HG02943 (cell line): ENCODE measurements around the gene TMEM18.

Source experiments
- ATAC-seq: cut with Tn5 transposase; IDR thresholded peaks from one replicate; pipeline ENCODE4 v1.9.1; 2021; ENCODE audit warnings: mild to moderate bottlenecking, low read depth, moderate library complexity; ENCODE audit not compliant: unreplicated experiment

TMEM18 gene

DNA sequence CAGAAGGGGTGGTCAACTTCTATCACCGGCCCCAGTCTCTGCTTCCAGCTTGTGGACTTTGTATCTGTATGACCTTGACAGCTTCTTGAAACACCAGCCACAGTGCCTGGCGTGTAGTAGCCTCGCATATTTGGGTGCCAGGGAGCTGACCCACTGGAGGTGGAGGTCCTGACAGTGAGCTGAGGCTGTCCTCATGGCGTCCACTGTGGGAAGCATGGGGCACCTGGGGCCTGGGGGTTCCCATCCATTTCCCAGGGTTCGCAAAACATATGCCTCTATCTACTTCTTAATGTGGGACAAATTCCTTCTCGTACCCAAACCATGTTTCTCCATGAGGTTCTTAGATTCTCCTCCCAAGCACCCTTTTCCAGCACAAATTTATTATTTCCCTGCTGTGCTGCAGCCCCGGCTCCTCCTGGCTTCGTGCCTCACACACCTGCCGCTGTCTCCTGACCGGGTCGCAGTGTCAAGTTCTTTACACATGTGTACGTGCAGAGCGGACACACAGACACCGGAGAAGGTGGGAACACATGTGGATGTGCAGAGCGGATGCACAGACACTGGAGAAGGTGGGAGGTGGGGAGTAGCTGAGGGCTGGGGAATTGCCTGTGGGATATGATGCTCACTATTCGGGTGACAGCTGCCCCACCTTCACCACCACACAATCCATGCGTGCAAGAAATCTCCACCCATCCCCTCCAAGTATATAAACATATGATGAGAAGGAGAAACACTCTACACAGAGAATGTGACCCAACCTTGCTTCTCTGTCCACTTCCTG, 23.4 kb downstream of the TMEM18 start:
- no peak for ATAC-seq

DNA sequence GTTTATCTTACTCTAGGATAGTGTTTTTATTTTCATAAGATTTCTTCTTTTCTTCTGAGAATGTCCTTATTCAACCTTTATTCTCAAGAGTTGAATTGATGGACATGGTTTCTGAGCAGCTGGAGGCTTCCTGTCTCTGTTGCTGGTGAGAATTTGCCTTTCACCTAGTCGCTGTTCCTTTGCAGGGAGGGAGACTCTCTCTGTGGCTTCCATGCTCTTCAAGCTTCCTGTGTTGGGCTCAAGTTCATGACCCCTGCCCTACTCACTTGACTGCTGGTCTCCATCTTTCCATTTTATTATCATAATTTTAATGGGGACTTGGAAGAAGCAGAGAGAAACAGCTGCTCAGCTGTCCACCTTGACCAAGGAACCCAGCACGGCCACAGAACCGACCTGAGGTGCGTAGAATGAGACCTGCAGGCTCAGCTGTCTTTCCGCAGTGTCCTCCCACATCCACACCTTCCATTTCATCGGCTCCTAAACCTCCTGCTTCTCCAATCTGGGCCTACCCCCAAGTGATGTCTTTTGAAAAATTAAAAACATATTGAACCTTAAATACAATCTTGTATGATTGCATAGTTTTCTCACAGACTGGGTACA, 24.2 kb downstream of the TMEM18 start:
- ATAC-seq: no peak

GRCh38 chr2:651951-652373, 25.2 kb downstream of the TMEM18 start:
- ATAC-seq: no peak

DNA sequence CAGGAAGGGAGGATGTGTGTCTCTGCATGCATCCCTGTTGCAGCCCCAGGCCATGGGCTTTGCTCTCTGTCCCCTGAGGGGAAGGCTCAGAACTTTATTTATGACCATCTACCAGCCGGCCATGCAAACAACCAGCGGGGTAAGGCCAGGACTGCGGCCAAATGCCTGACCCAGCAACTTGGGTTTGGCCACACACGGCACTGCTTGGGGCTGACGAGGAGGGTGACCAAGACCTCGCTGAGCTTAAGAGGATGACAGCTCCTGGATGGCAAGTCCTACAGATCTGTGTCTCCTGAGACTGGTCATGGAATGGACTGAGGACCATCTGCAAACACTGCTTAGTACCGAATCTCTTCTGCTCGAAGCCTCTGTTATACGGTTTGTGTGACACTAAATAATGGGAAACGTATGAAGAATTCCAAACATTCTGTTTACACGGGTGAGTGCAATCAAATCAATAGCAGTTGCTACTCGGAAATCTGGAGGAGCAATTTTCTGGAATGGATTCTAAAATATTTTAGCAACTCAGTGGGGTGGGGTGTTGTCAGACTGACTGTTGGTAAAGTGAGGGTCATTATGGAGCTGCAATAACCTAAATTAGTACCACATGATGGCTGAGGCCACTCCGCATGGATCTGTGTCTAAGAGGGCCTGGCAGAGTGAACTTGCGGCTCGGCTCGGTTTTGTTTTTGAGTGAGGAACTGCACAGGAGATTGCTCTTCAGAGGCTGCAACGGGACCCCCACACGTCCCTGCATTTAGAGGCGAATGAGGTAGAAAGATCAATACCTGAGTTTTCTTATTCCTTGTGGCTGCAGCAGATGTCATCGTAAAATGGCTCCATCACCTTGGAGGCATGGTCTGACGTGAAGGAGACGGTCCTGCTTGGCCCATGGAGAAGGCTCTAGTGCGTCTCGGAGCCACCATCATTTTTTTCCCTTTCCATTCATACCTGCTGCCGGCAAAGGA, 26.6 kb downstream of the TMEM18 start:
- ATAC-seq: no peak

GRCh38 chr2:649426-650342, 27.5 kb downstream of the TMEM18 start:
- no peak for ATAC-seq

DNA sequence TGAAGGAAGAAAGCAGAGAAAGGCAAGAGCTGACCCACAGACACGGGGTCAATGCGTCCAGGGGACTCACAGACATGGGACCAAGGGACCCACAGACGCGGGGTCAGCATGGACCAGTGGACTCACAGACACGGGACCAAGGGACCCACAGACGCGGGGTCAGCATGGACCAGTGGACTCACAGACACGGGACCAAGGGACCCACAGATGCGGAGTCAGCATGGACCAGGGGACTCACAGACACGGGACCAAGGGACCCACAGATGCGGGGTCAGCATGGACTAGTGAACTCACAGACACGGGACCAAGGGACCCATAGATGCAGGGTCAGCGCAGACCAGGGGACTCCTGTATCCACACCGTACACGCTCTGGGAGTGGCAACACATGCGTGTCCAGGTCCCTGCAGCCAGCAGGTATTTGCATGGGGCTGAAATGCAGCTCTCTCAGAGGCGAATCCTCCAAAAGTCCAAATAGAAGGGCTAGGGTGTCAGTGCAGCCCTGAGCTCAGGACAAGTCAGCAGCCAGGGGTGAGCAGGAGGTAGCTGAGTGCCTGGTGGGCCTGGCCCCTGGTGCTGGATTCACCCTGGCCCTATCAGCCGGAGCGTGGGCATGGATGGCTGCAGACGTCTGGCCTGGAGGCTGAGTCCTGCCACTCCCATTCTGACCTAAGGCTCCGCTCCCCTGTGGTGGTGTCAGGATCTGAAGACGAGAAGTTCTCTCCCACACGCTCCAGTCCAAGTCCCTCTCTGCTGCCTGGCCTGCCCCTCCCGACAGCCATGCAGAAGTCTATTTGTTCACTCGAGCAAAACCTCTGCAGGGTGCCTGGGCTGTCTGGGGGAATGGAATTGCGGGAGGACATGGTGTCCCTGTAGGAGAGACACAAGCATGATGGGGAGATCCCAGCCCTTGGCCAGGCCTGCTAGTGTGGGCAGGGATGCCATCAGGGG, 28.5 kb downstream of the TMEM18 start:
- ATAC-seq: no peak

DNA sequence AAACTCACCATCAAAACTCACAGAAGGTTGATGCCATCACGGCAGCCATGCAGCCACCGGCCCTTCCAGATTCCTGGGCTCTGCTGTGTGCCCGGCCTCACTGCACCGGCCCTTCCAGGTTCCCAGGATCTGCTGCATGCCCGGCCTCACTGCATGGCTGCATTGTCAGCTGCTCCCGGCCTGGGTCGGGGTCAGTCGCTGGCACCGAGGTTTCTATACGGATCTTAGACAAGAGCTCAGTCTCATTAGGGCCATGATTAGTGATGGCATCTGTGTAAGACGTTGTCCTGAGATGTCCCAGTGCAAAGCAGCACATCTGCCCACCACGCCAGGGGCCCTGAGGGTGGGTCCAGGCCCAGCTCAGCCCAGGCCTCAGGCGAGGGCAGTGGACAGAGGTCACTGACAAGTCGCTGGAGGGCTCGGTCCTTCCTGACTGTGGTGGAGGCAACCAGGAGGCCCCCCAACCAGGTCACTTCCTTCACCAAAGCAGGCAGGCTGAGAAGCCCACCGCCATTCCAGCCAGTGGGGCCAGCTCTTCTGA, 29.4 kb downstream of the TMEM18 start:
- no peak for ATAC-seq

GRCh38 chr2:647003-647560, 30.1 kb downstream of the TMEM18 start:
- no peak for ATAC-seq

GRCh38 chr2:644871-645270, 32.3 kb downstream of the TMEM18 start:
- ATAC-seq: no peak

GRCh38 chr2:643761-644160, 33.4 kb downstream of the TMEM18 start:
- no peak for ATAC-seq

DNA sequence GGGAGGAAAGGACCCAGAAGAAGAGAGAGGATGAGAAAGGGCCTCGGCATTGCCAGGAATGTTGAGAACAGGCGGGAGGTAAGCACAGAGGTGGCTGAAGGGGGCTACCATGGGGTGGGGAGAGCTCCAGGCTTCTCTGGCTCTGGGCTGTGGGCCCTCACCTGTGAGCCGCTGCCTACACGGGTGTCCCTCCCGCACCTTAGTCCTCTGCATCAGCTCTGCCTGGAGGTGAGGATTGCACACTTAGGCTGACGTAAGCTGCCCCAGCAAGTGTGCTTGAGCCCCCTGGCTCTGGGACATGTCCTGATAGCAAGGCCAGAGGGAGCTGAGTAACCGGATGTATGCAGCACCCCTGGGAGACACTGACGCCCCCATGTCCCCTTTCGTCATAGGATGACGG, 33.9 kb downstream of the TMEM18 start:
- no peak for ATAC-seq

- ATAC-seq: no peak
Observed at GRCh38 chr2:641872-642815, 35.1 kb downstream of the TMEM18 start.

DNA sequence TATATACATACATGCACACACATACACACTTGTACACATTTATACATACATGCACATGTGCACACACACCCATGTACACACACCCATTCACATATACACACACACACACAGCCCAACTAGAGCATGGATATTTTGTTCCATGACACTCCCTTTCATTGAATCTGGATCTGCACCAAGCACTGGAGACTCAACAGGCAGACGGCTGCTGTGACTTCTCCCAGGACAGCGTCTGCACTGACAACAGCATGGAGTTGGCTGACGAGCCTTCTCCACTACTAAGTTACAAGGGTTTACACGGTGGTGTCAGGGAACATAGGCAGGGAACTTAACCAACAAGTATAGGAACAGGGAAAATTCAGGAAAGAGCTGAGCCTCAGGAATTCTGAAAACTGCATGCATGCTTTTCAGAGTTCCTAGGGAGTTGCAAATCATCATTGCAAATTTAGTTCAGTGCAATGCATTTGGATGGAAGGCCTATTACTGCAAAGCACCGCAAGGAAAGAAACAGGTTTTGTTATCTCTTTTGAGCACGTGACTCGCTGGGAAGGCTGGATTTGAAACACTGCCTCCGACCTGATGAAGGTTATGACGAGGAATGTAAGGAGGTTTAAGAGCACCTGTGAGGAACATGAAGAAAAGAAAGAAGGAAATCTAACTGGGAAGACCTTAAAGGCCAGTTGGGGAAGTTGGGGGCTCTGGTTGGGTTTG, 35.9 kb downstream of the TMEM18 start:
- ATAC-seq: no peak

DNA sequence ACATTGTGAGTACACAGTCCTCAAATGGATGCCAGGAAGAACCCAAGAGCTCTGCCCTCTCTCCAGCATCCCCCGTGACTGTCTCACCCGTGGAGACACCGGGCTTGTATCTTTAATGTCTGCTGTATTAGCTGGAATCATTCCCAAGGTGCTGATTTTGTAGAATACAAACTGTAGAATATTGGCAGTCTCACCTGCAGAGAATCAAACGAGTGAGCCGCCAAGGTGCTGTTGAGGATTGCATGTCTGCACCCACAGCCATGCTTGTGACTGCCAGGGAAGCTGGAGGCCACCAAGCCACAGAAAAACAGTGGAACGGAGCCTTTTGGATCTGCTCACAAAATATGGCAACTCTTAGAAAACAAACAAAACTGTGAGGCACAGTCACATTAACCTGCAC, 37.5 kb downstream of the TMEM18 start:
- ATAC-seq: no peak

GRCh38 chr2:637804-638203, 39.4 kb downstream of the TMEM18 start:
- ATAC-seq: no peak

- no peak for ATAC-seq
Observed at GRCh38 chr2:637406-637776, 39.8 kb downstream of the TMEM18 start.
